Astrocyte (in vitro differentiated cells and primary cell): ENCODE data around the gene HNRNPUL1. TPM values are rescaled to one million over a fixed set of nuclear protein-coding genes. Genes with fewer than 3 reads are reported as not detected.

ENCODE experiments used
- DNase-seq: peaks from one replicate; pipeline ENCODE4 v3.0.0-alpha.2; 2010; ENCODE audit warnings: low read depth
- FAIRE-seq: peaks from 2 replicates; lab custom pipeline; 2011; peaks lifted over from hg19 to GRCh38; lab: Jason Lieb, UNC
- H2AFZ ChIP-seq: 2 replicates; pipeline ENCODE4 v1.6.0; 2012; ENCODE audit warnings: low read depth, low read length, inconsistent platforms
- H3K27ac ChIP-seq: 2 replicates; pipeline ENCODE4 v1.5.1; 2011; ENCODE audit warnings: low read depth, low read length, inconsistent platforms
- H3K27me3 ChIP-seq: 2 replicates; pipeline ENCODE4 v1.6.0; 2011; ENCODE audit warnings: low read length, inconsistent platforms; ENCODE audit not compliant: insufficient read depth
- H3K36me3 ChIP-seq: 2 replicates; pipeline ENCODE4 v1.5.1; 2011; ENCODE audit warnings: low read length, inconsistent platforms; ENCODE audit not compliant: insufficient read depth
- H3K4me1 ChIP-seq: 2 replicates; pipeline ENCODE4 v1.5.1; 2011; ENCODE audit warnings: low read length, inconsistent platforms; ENCODE audit not compliant: insufficient read depth
- H3K4me2 ChIP-seq: 2 replicates; pipeline ENCODE4 v1.6.0; 2012; ENCODE audit warnings: low read length, inconsistent platforms
- H3K4me3 ChIP-seq: 2 replicates; pipeline ENCODE4 v1.5.1; 2011; ENCODE audit warnings: low read depth, mild to moderate bottlenecking, low read length, inconsistent platforms; ENCODE audit not compliant: insufficient read depth
- H3K79me2 ChIP-seq: 2 replicates; pipeline ENCODE4 v1.6.0; 2012; ENCODE audit warnings: mild to moderate bottlenecking, low read length, inconsistent platforms; ENCODE audit not compliant: insufficient read depth
- H3K9ac ChIP-seq: 2 replicates; pipeline ENCODE4 v1.6.0; 2012; ENCODE audit warnings: mild to moderate bottlenecking, low read length, inconsistent platforms
- H3K9me3 ChIP-seq: 2 replicates; pipeline ENCODE4 v1.5.1; 2012; ENCODE audit warnings: low read depth, mild to moderate bottlenecking, low read length, inconsistent platforms; ENCODE audit not compliant: insufficient read depth
- H4K20me1 ChIP-seq: 2 replicates; pipeline ENCODE4 v1.6.0; 2012; ENCODE audit warnings: low read length, inconsistent platforms; ENCODE audit not compliant: insufficient read depth
- H3K27ac Mint-ChIP-seq: one replicate; pipeline ENCODE4 v1.8.0; 2021; ENCODE audit warnings: mild to moderate bottlenecking, mixed read lengths; ENCODE audit not compliant: unreplicated experiment
- H3K27me3 Mint-ChIP-seq: one replicate; pipeline ENCODE4 v1.8.0; 2021; ENCODE audit warnings: low read depth, mixed read lengths; ENCODE audit not compliant: unreplicated experiment
- H3K36me3 Mint-ChIP-seq: one replicate; pipeline ENCODE4 v1.8.0; 2021; ENCODE audit warnings: low read depth, mixed read lengths; ENCODE audit not compliant: unreplicated experiment
- H3K4me1 Mint-ChIP-seq: one replicate; pipeline ENCODE4 v1.8.0; 2021; ENCODE audit warnings: low read depth, mixed read lengths; ENCODE audit not compliant: unreplicated experiment
- H3K4me3 Mint-ChIP-seq: one replicate; pipeline ENCODE4 v1.8.0; 2021; ENCODE audit warnings: mild to moderate bottlenecking, moderate library complexity, mixed read lengths; ENCODE audit not compliant: unreplicated experiment
- H3K9me3 Mint-ChIP-seq: one replicate; pipeline ENCODE4 v1.8.0; 2021; ENCODE audit warnings: mild to moderate bottlenecking, mixed read lengths; ENCODE audit not compliant: unreplicated experiment
- CTCF ChIP-seq: IDR thresholded peaks from 2 replicates; pipeline ENCODE4 v1.5.1; 2011; ENCODE audit warnings: low read depth, mild to moderate bottlenecking, inconsistent platforms, low read length, moderate library complexity; ENCODE audit not compliant: insufficient read depth
- EZH2 ChIP-seq: IDR thresholded peaks from 2 replicates; pipeline ENCODE4 v1.6.1; 2012; ENCODE audit warnings: mild to moderate bottlenecking, low read length, inconsistent platforms; ENCODE audit not compliant: insufficient read depth
- total RNA-seq: library from RNA; stranded (reverse); gene quantifications from 2 replicates; pipeline ENCODE4 v1.2.1, GENCODE V29; 2021

The HNRNPUL1 gene
- total RNA-seq, 1 donor from 2014 or later = 174 TPM

GRCh38 chr19:41274802-41275201, 10.6 kb downstream of the HNRNPUL1 start:
- Histone ChIP-seq H3K4me1 (no peaks in the 10 kb centered on the region), H3K27me3 (no peaks in the 10 kb centered on the region), H3K4me3 (no peak overlapping the region), H3K9me3 (no peaks in the 10 kb centered on the region), H3K36me3 (peaks cover 90% of the 10 kb centered on the region), H3K79me2 (peaks cover 65% of the 10 kb centered on the region), H3K4me2 (no peak overlapping the region), H2AFZ (no peak overlapping the region), H3K27ac (no peak overlapping the region), H4K20me1 (peaks cover 71% of the 10 kb centered on the region), H3K9ac (no peak overlapping the region)
- Mint-ChIP-seq H3K27ac (peak overlapping the region; percentile 58), H3K36me3 (peaks cover 24% of the 10 kb centered on the region), H3K27me3 (no peaks in the 10 kb centered on the region), H3K4me3 (no peak overlapping the region), H3K4me1 (no peaks in the 10 kb centered on the region), H3K9me3 (no peaks in the 10 kb centered on the region)
- DNase-seq (no peak), FAIRE-seq (no peak)
- no peak for TF ChIP-seq CTCF
- no peak for TF ChIP-seq EZH2

GRCh38 chr19:41276231-41276630, 12.1 kb downstream of the HNRNPUL1 start:
- no peaks in the 10 kb centered on the region for H3K4me1 ChIP-seq
- TF ChIP-seq EZH2 = no peak
- no peak for TF ChIP-seq CTCF
- H3K9me3 ChIP-seq = no peaks in the 10 kb centered on the region
- FAIRE-seq = no peak
- H3K36me3 ChIP-seq = peaks cover 95% of the 10 kb centered on the region
- Mint-ChIP-seq H3K4me1 (no peaks in the 10 kb centered on the region), H3K4me3 (peak overlapping the region; percentile 5), H3K36me3 (peaks cover 21% of the 10 kb centered on the region), H3K9me3 (no peaks in the 10 kb centered on the region), H3K27me3 (no peaks in the 10 kb centered on the region), H3K27ac (no peak overlapping the region)
- DNase-seq = no peak
- H3K79me2 ChIP-seq = peaks cover 56% of the 10 kb centered on the region
- H2AFZ ChIP-seq = no peak overlapping the region
- H4K20me1 ChIP-seq = peaks cover 77% of the 10 kb centered on the region
- no peak overlapping the region for H3K27ac ChIP-seq
- H3K27me3 ChIP-seq = no peaks in the 10 kb centered on the region
- H3K4me2 ChIP-seq = no peak overlapping the region
- no peak overlapping the region for H3K4me3 ChIP-seq
- no peak overlapping the region for H3K9ac ChIP-seq

GRCh38 chr19:41278478-41278877, 14.3 kb downstream of the HNRNPUL1 start:
- Histone ChIP-seq H3K27ac (no peak overlapping the region), H3K79me2 (peaks cover 41% of the 10 kb centered on the region), H3K36me3 (peaks cover 89% of the 10 kb centered on the region), H2AFZ (no peak overlapping the region), H3K27me3 (no peaks in the 10 kb centered on the region), H3K9me3 (no peaks in the 10 kb centered on the region), H3K4me3 (no peak overlapping the region), H3K4me2 (no peak overlapping the region), H4K20me1 (peaks cover 62% of the 10 kb centered on the region), H3K4me1 (no peaks in the 10 kb centered on the region), H3K9ac (no peak overlapping the region)
- Mint-ChIP-seq H3K27me3 (no peaks in the 10 kb centered on the region), H3K4me1 (no peaks in the 10 kb centered on the region), H3K9me3 (no peaks in the 10 kb centered on the region), H3K36me3 (peaks cover 21% of the 10 kb centered on the region), H3K4me3 (no peak overlapping the region), H3K27ac (no peak overlapping the region)
- FAIRE-seq (no peak), DNase-seq (no peak)
- TF ChIP-seq CTCF = no peak
- no peak for TF ChIP-seq EZH2
